Stimulated activated CD4-positive, alpha-beta T cell treated with anti-CD3 and anti-CD28 coated beads, TNF-alpha, amount 100 ng/mL, for 4 hours (primary cell): Measurements from ENCODE around the gene DRC7.
"Not testable (repeated sequence)": the region's sequence is repeated elsewhere in the genome, so short reads cannot be mapped to it uniquely, and the experiment has no call there.

Experiments used
- DNase-seq, 3 experiments: peaks; one replicate each; pipeline ENCODE4 v3.0.0-alpha.2; 2020; ENCODE audit warnings: low read depth in 3 of 3

The DRC7 gene

DNA sequence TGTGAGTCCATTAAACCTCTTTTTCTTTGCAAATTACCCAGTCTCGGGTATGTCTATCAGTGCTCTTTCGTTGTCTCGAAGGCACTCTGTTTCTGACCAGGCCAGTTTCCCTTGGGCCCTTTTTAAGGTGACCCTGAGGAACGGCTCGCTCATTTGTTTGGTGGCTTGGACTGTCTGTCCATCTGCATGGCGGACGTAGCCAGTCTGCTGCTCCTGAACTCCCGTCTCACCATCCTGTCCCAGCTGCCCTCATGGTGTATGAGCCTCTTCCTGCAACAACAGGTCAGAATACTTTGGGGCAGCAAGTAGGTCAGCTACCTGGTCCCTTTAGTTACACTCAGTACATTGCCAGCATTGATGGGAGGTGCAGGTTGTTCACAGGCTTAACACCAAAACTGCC is 19.0 kb downstream of the DRC7 start:
- DNase-seq, result no peak

DNA sequence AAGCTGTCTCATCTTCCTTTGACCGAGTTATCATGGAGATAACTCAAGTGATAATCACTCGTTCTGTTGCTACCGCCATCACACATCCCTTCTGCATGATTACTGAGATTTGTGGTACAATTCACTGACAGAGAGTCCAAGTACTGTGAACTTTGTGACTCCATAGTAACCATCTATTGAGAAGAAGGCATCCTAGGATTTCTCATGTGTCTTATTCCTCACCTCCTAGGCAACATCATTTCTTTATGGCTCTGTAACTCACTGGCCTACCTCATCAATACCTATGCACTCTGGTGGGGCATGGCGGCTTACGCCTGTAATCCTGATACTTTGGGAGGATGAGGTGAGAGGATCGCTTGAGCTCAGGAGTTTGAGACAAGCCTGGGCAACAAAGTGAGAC is 19.4 kb downstream of the DRC7 start:
- DNase-seq, result no peak

DNA sequence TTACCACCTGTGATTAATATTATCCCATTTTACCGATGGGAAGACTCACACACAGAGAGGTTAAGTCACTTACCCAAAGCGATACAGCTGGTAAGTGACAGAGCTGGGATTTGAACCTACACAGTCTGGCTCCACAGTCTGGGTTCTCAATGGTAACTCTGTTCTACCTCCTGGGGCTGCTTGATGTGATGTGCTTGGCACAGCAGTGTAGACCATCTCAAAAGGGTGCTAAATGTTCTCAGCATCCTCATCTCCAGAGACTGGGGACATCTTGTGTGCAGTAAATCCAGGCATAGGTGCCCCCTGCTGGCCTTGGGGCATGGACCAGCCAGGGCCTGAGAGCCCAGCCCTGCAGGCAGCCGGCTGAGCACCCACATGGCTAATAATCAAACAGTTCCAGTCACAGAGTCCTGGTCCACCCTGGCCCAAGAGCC is 25.6 kb downstream of the DRC7 start:
- DNase-seq, result no peak

DNA sequence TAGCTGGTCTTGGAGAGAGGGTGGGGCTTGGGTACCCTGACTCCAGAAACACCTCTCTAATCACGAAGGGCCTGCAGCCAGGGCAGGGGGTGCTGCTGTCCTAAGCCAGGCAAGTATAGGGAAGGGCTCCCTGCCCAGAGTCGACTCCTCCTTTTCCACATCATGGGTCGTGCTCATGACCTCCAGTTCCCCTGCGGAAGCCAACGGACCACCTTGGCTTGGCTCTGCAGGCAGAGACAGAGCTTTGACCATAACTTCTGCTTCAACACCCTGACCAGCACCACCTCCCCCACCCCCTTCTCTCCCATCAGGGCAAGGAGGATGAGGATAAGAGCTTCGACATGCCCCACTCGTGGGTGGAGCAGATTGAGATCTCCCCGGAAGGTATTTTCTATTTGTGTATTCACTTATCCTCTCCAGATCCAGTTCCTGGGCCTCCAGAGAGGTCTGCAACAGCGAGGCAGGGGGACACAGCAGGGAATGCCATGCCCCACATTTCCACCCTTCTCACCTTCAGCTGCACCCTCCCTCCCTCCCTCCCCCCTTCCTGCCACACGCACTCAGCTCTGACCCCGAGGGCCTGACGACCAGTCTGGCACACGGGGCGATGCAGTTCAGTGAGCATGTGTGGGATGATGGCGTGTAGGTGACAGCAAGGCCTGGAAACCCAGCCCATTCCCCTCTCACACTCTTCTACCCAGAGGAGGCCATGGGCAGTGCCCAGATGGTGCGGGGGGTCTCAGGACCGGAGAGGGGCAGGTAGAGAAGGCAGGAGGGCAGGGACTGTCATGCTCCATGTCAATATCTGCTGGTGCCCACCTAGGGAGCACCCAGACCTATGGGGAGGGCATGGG is 27.0 kb downstream of the DRC7 start:
- DNase-seq, result no peak

DNA sequence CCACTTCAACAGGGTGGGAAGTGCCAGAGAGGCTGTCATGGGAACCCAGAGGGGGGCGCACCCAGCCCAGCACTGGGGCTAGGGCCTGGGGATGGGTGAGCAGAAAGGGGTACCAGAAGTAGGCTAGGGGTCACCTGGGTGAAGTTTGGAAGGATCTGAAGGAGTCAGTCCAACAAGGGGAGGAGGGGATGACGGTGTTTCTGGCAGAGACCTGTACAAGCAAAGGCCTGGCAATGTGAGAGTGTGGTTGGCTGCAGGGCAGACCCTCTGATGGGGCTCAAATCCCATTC is 27.5 kb downstream of the DRC7 start:
- DNase-seq, result no peak

DNA sequence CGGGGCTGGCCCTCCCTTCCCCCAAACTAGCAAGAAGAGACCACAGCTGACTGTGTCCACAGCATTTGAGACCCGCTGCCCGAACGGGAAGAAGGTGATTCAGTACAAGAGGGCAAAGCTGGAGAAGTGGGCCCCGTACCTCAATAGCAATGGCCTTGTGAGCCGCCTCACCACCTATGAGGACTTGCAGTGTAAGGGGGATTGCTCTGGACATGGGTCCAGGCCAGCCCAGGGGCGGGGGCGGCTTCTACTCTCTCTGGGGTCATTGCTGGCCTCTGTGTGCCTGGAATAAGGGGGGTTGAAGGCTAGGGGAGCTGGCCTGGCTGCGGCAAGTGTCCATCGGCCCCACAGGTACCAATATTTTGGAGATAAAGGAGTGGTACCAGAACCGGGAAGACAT is 28.0 kb downstream of the DRC7 start:
- DNase-seq, result no peak

DNA sequence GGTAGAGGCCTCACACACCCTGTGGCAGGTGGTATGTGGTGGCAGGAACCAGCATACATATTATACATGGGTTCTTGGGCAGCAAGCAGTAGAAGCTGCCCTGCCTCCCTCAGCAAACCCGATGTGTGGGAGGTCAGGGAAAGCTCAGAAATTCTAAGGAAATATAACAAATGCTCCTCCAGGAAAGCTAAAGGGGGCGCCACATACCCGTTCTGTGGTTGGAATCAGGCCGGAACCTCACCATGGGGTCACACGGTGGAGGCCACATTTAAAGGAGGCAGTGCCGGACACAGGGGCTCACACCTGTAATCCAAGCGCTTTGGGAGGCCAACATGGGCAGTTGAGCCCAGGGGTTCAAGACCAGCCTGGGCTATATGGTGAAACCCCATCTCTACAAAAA is 28.6 kb downstream of the DRC7 start:
- no peak for DNase-seq

DNA sequence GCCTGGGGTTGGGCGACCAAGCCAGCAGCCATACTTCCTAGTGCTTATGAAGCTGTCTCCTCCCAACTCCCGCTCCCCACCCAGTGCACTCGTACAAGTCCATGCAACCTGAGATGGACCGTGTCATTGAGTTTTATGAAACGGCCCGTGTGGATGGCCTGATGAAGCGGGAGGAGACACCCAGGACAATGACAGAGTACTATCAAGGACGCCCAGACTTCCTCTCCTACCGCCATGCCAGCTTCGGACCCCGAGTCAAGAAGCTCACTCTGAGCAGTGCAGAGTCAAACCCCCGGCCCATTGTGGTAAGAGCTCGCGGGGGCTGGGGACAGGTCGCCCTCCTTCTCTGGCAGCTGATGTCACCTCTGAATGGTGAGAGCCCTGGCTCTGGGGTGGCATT is 29.9 kb downstream of the DRC7 start:
- DNase-seq, result no peak

DNA sequence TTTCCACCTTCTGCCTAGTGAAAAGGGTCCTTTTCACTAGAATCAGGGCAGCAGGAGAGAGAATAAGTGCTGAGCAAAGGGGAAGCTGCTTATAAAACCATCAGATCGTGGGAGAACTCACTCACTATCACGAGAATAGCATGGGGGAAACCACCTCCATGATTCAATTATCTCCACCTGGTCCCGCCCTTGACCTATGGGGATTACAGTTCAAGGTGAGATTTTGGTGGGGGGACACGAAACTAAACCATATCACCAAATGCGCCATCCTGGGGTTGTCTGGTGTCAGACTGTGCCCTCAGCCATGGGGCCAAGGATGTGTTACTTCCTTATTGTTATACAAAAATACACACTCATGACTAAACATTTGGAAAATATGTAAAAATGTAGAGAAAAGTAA is 30.5 kb downstream of the DRC7 start:
- DNase-seq, result no peak

DNA sequence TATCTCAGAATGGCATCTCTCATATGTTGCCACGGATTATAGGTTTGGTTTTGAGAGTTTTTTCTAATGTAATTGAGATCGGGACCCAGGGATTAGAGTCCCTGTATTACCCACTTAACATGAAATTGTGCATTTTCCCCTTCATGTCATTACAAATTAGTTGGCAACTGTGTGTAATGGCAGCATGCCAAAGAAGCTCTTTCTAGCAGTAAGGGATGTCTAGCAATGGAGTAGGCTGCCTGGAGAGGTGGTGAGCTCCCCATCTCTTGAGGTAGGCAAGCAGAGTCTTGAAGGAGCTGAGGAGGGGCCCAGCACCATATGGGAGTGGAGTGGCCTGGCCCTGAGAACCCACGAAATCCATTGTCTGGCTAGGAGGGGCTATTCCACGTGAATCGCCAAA is 30.9 kb downstream of the DRC7 start:
- DNase-seq, result no peak

DNA sequence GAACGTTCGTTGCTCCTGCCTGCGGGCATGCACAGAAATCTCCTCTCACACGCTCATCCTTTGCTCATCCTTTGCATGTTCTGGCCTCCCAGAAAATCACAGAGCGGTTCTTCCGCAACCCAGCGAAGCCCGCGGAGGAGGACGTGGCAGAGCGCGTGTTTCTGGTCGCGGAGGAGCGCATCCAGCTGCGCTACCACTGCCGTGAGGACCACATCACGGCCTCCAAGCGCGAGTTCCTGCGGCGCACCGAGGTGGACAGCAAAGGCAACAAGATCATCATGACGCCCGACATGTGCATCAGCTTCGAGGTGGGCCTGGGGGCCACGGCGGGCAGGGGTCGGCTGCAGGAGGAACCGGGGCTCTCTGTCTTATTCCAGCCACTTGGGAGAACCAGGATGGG is 31.4 kb downstream of the DRC7 start:
- DNase-seq, result no peak

DNA sequence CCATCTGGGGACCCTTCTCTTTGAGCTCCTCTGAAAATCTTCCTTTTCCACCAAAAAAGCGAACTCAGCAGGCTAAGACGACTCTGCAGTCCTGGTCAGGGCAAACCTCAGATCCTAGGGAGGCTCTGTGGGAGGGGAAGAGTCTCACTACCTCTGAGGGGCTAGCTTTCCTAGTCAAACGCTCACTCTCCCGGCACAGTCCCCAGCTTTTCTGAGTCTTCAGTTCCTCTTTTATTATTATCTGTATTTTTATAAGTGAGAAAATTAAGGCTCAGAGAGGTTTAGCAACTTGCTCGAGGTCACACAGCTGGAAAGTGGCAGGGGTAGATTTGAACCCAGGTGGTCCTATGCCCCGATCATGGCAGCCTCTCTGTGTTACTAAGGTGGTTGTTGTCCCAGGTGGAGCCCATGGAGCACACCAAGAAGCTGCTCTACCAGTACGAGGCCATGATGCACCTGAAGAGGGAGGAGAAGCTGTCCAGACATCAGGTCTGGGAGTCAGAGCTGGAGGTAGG is 31.9 kb downstream of the DRC7 start:
- no peak for DNase-seq

DNA sequence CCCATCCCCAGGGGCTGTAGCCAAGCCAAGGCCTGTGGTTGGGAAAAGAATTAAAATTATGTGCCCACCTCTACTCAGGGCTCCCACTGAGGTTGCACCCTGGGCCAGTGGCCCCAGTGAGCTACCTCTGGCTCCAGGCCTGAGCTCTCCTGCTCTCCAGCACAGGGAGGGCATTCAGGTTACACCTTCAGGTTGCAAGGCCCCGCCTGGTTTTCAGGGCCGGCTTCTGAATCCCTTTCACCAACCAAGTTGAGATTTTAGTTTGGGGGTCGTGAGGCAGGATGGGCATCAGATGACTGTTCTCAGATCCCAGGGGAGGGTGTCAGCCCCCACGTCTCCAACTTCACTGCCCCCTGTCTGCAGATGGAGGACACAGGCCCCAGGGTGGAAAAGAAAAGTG is 33.0 kb downstream of the DRC7 start:
- no peak for DNase-seq

DNA sequence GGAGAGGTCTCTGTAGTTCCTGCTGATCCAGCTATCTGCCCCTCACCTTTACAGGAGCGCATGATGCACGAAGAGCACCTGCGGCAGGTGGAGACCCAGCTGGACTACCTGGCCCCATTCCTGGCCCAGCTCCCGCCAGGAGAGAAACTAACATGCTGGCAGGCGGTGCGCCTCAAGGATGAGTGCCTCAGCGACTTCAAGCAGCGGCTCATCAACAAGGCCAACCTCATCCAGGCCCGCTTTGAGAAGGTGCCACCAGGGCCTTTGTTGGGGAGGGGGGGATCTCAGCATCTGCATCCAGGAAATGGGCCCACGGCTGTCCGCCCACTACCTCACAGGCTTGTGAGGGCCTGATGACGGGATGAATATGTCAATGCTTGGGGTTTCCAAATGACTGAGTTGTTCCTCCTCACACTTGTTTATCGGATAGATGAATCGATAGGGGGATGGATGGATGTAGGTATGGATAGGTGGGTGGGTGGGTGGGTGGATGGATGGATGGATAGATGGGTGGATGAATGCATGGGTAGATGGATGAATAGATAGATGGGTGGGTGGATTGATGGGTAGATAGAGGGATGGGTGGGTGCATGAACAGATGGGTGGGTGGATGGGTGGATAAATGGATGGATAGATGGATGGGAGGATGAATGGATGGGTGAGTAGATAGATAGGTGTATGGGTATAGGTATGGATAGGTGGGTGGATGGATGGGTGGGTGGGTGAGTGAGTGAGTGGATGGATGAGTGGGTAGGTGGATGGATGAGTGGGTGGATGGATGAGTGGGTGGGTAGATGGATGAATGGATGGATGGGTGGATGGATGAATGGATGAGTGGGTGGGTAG is 34.0 kb downstream of the DRC7 start:
- DNase-seq, result no peak

DNA sequence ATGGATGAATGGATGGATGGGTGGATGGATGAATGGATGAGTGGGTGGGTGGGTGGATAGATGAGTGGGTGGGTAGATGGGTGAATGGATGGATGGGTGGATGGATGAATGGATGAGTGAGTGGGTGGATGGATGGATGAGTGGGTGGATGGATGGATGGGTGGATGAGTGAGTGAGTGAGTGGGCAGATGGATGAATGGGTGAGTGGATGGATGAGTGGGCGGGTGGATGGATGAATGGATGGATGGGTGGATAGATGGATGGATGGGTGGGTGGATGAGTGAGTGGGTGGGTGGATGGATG is 34.5 kb downstream of the DRC7 start:
- DNase-seq, result no peak

DNA sequence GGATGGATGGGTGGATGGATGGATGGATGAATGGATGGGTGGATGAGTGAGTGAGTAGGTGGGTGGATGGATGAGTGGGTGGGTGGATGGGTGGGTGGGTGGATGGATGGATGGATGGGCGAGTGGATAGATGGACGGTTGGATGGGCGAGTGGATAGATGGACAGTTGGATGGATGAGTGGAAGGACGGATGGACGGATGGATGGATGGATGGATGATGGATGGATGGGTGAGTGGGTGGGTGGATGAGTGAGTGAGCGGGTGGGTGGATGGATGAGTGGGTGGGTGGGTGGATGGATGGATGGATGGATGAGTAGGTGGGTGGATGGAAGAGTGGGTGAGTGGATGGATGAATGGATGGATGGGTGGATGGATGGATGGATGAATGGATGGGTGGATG is 35.2 kb downstream of the DRC7 start:
- DNase-seq, result not testable (repeated sequence)

DNA sequence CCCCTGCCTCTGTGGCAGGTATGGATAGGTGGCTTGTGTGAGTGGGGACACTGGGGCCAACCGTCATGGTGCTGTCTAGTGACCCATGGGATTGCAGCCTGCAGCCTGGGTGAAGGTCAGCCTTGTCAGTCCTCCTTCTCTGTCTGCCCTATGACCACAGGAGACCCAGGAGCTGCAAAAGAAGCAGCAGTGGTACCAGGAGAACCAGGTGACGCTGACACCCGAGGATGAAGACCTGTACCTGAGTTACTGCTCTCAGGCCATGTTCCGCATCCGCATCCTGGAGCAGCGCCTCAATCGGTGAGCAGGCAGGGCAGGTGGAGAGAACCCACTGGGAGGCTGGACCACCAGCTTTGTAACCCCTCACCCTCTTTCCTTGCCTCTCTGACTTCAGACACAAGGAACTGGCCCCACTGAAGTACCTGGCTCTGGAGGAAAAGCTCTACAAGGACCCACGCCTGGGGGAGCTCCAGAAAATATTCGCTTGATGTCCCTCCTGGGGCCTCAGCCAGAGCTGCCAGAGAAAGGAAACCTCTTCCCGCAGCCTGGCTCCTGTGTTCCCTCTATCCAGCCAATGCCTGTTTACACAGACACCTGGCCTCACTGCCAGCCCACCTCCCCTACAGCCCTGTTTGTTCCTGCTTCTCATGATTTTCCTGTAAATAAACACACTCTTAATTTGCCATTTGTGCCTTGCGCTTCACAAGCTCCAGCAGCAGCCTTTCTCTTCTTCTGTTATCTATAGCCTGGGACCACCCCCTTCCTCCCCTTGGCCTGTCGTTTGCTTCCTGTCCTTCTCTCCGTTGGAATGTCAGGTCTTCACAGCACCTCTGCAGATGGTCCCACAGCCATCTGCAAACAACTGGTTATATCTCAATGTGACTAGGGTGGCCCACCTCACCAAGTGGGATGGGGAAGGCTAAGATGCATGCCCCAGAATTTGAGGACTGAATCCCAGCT is 36.4 kb downstream of the DRC7 start:
- no peak for DNase-seq

DNA sequence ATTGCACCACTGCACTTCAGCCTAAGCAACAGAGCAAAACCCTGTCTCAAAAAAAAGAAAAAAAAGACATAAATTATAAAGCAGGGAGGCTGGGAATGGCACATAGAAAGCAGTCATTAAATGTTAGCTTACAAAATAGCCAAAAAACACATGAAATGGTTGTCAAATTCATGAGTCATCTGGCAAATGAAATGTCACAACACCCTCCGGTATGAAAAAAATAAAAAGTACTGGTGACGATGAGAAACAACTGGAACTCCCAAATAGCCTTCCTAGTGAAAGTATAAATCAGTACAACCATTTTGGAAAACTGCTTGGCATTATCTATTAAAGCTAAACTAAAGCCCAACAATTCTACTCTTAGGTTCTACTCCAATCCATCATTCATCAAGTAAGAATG is 37.4 kb downstream of the DRC7 start:
- no peak for DNase-seq

DNA sequence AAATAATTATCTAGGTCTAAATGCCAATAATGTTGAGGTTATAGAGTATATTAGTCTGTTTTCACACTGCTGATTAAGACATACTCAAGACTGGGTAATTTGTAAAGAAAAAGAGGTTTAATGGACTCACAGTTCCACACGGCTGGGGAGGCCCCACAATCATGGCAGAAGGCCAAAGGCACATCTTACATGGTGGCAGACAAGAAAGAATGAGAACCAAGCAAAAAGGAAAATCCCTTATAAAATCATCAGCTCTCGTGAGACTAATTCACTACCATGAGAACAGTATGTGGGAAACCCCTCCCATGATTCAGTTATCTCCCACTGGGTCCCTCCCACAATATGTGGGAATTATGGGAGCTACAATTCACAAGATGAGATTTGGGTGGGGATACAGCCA is 38.1 kb downstream of the DRC7 start:
- DNase-seq, result no peak

DNA sequence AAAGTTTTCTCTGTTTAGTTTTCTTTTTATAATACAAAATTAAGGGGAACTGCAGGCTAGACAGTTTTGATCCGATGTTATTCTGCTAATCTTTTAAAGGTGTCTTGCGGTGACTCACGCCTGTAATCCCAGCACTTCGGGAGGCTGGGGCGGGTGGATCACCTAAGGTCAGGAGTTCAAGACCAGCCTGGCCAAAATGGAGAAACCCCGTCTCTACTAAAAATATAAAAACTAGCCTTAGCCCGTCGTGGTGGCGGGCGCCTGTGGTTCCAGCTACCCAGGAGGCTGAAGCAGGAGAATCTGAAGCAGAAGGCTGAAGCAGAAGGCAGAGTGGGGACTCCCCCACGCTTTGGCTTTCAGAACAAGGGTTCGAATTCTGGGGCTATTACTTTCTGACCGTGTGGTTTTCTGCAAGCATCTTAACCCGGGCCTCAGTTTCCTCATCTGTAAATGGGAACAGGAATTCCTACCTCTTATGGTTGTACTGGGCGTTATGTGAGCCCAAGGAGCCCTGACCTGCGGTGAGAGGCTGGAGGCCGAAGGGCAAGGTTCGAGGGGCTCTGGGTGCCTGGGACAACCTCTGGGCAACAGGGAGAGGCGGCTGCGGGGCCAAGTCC is 39.8 kb downstream of the DRC7 start:
- DNase-seq, result no peak

DNA sequence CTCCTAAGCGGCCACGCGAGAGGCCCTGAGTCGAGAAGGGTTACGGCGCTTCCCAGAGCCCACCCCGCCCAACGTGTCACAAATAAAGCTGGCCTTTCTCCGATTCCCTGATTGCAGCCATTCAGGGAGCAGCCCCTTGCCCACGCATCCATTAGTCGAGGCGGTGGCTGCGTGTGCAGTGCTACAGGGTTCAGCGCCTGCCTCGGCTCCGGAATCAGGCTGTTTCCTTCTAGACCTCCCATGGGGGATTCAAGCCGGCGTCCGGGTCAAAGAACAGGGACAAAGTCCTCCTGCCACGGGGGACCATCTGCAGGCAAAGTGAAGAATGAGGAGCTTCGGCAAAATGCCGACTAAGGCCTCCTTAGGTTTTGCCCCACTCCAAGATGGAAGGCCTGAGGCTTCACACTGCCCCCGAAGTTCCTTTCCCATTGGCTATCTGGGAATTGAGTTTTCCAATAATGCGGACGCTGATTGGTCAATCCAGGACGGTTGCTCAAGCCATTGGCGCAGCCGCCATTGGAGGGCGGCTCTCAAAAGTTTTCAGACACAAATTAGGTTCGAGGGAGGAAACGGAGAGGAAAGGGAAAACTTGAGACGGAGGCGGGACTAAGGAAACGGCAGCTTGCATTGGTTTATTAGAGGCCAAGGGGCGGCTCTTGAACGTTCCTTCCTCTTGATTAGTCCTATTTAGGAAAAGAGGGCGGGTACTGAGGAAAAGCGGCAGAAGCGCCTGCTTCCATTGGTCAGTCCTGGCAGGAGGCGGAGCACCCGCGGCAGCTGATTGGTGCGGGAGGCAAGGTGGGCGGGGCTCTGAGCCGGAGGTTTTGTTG is 40.5 kb downstream of the DRC7 start:
- peak; percentile 89 to 96 (median 94) for DNase-seq
